HG03025 (cell line): ENCODE data around the gene AFAP1L1.

Experiments
- ATAC-seq: cut with Tn5 transposase; IDR thresholded peaks from one replicate; pipeline ENCODE4 v1.9.1; 2021; ENCODE audit warnings: mild to moderate bottlenecking, moderate library complexity; ENCODE audit not compliant: unreplicated experiment, low FRiP score

The AFAP1L1 gene

GRCh38 chr5:149310947-149311658 lies 39.4 kb downstream of the AFAP1L1 start:
- ATAC-seq: no peak

- no peak for ATAC-seq
These were observed 41.6 kb downstream of the AFAP1L1 start for GRCh38 chr5:149313151-149313841.

- no peak for ATAC-seq
These were observed 43.0 kb downstream of the AFAP1L1 start for GRCh38 chr5:149314571-149315111.

GRCh38 chr5:149315753-149316152 lies 44.1 kb downstream of the AFAP1L1 start:
- no peak for ATAC-seq

GRCh38 chr5:149317281-149318048 lies 45.8 kb downstream of the AFAP1L1 start:
- ATAC-seq: no peak

GRCh38 chr5:149319174-149319573 lies 47.5 kb downstream of the AFAP1L1 start:
- ATAC-seq: no peak

GRCh38 chr5:149320791-149321330 lies 49.2 kb downstream of the AFAP1L1 start:
- no peak for ATAC-seq

- ATAC-seq: no peak
These were observed 50.9 kb downstream of the AFAP1L1 start for GRCh38 chr5:149322518-149322917.

GRCh38 chr5:149323210-149323609 lies 51.6 kb downstream of the AFAP1L1 start:
- ATAC-seq: no peak

- ATAC-seq: no peak
These were observed 52.1 kb downstream of the AFAP1L1 start for GRCh38 chr5:149323621-149324205.

GRCh38 chr5:149324641-149325040 lies 53.0 kb downstream of the AFAP1L1 start:
- ATAC-seq: no peak

GRCh38 chr5:149325166-149325735 lies 53.6 kb downstream of the AFAP1L1 start:
- no peak for ATAC-seq

GRCh38 chr5:149325894-149326293 lies 54.2 kb downstream of the AFAP1L1 start:
- no peak for ATAC-seq

GRCh38 chr5:149326611-149327010 lies 55.0 kb downstream of the AFAP1L1 start:
- ATAC-seq: no peak

GRCh38 chr5:149328177-149328576 lies 56.5 kb downstream of the AFAP1L1 start:
- no peak for ATAC-seq

GRCh38 chr5:149333711-149334443 lies 62.2 kb downstream of the AFAP1L1 start:
- ATAC-seq: no peak

GRCh38 chr5:149337736-149338135 lies 66.1 kb downstream of the AFAP1L1 start:
- ATAC-seq: no peak

- ATAC-seq: no peak
These were observed 66.7 kb downstream of the AFAP1L1 start for GRCh38 chr5:149338364-149338763.

GRCh38 chr5:149340920-149341319 lies 69.3 kb downstream of the AFAP1L1 start:
- ATAC-seq: no peak
